ENCODE results near the gene VAMP2.
A peak's percentile ranks its signal among the peaks of the same experiment; 100 is the strongest.

Gene VAMP2

DNA sequence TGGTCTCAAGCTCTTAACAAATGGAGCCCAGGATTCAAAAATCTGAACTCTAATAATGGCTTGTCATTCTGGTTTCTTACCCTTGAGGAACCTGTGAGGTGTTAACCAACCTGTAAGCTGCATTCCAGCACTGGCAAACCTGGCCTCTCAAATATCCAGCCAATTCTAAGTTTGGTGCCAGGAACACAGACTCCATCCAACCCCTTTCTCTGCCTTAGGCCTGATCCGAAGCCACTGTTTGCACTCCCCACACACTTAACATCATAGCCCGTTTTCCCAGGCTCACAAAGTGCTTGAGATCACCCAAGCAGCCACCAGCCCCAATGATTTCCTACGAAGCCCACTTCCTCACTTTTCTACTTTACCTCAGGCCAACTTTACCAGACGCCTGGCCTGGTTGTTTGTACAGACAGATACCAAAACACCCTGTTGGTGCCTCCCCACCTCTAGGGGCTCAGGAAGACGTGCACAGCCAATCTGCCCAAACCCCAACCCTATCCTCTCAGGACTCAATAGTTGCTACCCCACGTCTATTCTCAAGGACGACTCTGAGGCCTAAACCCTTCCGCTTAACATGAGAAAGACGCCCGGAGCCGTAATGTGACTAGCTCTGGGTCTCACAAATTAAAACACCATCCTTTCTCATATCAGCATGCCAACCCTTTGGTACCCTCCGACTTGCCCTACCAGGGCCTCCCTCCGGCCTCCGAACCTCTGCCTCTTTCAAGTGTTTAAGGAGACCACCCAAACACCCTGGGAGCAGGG is 7.3 kb downstream of the VAMP2 start:
- Histone ChIP-seq H3K4me2 (ENCODE audit: low read length) (peak overlapping the region; percentile 84), H3K36me3 (ENCODE audit: insufficient read depth, low read length) (peaks cover 15% of the 10 kb centered on the region), H4K20me1 (ENCODE audit: insufficient read depth, low read length) (no peaks in the 10 kb centered on the region), H3K79me2 (ENCODE audit: insufficient read depth, low read length) (no peaks in the 10 kb centered on the region), H3K4me1 (ENCODE audit: insufficient read depth, low read length, severe bottlenecking) (peaks cover 63% of the 10 kb centered on the region), H3K9ac (ENCODE audit: low read length) (peak overlapping the region; percentile 64), H3K27ac (ENCODE audit: low read depth, low read length, poor library complexity, severe bottlenecking) (peak overlapping the region; percentile 63), H3K9me2 (ENCODE audit: low read depth, low read length) (no peaks in the 10 kb centered on the region), H3F3A (ENCODE audit: insufficient read depth, low read length) (no peaks in the 10 kb centered on the region), H3K9me3 (ENCODE audit: low read length) (no peaks in the 10 kb centered on the region), H3K4me3 (ENCODE audit: low read depth, low read length, poor library complexity, severe bottlenecking) (peak overlapping the region; percentile 69), H2AFZ (ENCODE audit: low read length) (no peak overlapping the region), H3K27me3 (ENCODE audit: insufficient read depth, low read length) (no peaks in the 10 kb centered on the region)
- TF ChIP-seq EZH2 (IDR thresholded peaks at IDR 0.05; ENCODE audit: borderline replicate concordance, low read length) = no peak
- TF ChIP-seq, protein P1, sequence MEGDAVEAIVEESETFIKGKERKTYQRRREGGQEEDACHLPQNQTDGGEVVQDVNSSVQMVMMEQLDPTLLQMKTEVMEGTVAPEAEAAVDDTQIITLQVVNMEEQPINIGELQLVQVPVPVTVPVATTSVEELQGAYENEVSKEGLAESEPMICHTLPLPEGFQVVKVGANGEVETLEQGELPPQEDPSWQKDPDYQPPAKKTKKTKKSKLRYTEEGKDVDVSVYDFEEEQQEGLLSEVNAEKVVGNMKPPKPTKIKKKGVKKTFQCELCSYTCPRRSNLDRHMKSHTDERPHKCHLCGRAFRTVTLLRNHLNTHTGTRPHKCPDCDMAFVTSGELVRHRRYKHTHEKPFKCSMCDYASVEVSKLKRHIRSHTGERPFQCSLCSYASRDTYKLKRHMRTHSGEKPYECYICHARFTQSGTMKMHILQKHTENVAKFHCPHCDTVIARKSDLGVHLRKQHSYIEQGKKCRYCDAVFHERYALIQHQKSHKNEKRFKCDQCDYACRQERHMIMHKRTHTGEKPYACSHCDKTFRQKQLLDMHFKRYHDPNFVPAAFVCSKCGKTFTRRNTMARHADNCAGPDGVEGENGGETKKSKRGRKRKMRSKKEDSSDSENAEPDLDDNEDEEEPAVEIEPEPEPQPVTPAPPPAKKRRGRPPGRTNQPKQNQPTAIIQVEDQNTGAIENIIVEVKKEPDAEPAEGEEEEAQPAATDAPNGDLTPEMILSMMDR (IDR thresholded peaks at IDR 0.05; ENCODE audit: low read length) = no peak

DNA sequence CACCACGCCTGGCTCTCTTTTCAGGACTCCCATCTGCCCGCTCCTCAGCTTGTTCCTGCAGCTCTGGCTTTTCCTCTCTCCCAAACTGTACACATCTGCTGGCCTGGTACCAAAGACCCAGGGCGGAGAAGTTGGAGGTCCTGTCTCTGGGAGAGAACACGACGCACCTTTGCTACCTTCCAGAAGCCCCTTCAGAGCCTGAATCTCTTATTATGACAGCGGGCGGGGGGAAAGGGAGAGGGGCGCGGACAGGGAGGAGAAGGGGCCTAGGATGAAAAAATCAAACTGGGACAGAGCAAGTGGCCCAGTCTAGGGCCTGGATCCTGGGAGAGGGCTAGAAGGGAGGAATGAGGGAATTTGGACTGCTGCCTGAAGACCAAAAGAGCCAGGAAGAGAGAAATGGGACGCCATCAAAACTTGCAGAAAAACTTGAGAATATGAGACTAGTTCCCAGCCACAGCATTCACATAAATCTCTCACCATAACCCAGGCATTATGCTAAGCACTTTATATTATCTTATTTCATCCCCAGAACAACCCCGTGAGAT is 8.1 kb downstream of the VAMP2 start:
- Histone ChIP-seq H3K4me2 (ENCODE audit: low read length) (peak overlapping the region; percentile 84), H3F3A (ENCODE audit: insufficient read depth, low read length) (no peaks in the 10 kb centered on the region), H3K9ac (ENCODE audit: low read length) (no peak overlapping the region; the same call in 1 of the 2 replicates), H3K27ac (ENCODE audit: low read depth, low read length, poor library complexity, severe bottlenecking) (peak overlapping the region; percentile 63), H3K36me3 (ENCODE audit: insufficient read depth, low read length) (peaks cover 12% of the 10 kb centered on the region), H3K4me1 (ENCODE audit: insufficient read depth, low read length, severe bottlenecking) (peaks cover 57% of the 10 kb centered on the region), H3K9me2 (ENCODE audit: low read depth, low read length) (no peaks in the 10 kb centered on the region), H3K9me3 (ENCODE audit: low read length) (no peaks in the 10 kb centered on the region), H3K27me3 (ENCODE audit: insufficient read depth, low read length) (no peaks in the 10 kb centered on the region), H3K79me2 (ENCODE audit: insufficient read depth, low read length) (no peaks in the 10 kb centered on the region), H4K20me1 (ENCODE audit: insufficient read depth, low read length) (no peaks in the 10 kb centered on the region), H3K4me3 (ENCODE audit: low read depth, low read length, poor library complexity, severe bottlenecking) (peak overlapping the region; percentile 69), H2AFZ (ENCODE audit: low read length) (no peak overlapping the region)
- no peak for TF ChIP-seq EZH2 (IDR thresholded peaks at IDR 0.05; ENCODE audit: borderline replicate concordance, low read length)
- TF ChIP-seq, protein P1 (IDR thresholded peaks at IDR 0.05; ENCODE audit: low read length) = no peak

GRCh38 chr17:8153957-8154607 is 8.7 kb downstream of the VAMP2 start:
- Histone ChIP-seq H3K79me2 (ENCODE audit: insufficient read depth, low read length) (no peaks in the 10 kb centered on the region), H3K4me1 (ENCODE audit: insufficient read depth, low read length, severe bottlenecking) (peaks cover 57% of the 10 kb centered on the region), H4K20me1 (ENCODE audit: insufficient read depth, low read length) (no peaks in the 10 kb centered on the region), H3K9me2 (ENCODE audit: low read depth, low read length) (no peaks in the 10 kb centered on the region), H3K4me2 (ENCODE audit: low read length) (peak overlapping the region; percentile 58), H3K9me3 (ENCODE audit: low read length) (no peaks in the 10 kb centered on the region), H3K27me3 (ENCODE audit: insufficient read depth, low read length) (no peaks in the 10 kb centered on the region), H3K36me3 (ENCODE audit: insufficient read depth, low read length) (peaks cover 13% of the 10 kb centered on the region), H2AFZ (ENCODE audit: low read length) (no peak overlapping the region), H3K27ac (ENCODE audit: low read depth, low read length, poor library complexity, severe bottlenecking) (peak overlapping the region; percentile 63), H3F3A (ENCODE audit: insufficient read depth, low read length) (no peaks in the 10 kb centered on the region), H3K9ac (ENCODE audit: low read length) (peak overlapping the region; percentile 29; the same call in 1 of the 2 replicates), H3K4me3 (ENCODE audit: low read depth, low read length, poor library complexity, severe bottlenecking) (peak overlapping the region; percentile 28)
- TF ChIP-seq, protein P1 (IDR thresholded peaks at IDR 0.05; ENCODE audit: low read length) = no peak
- no peak for TF ChIP-seq EZH2 (IDR thresholded peaks at IDR 0.05; ENCODE audit: borderline replicate concordance, low read length)
